Smooth muscle cell (in vitro differentiated cells): ENCODE measurements around the gene ZNF526. TPM values are rescaled to one million over a fixed set of nuclear protein-coding genes. Genes with fewer than 3 reads are reported as not detected.

Source experiments
- DNase-seq: peaks from one replicate; lab custom pipeline; 2025; ENCODE audit not compliant: unreplicated experiment; lab: John Stamatoyannopoulos, UW
- H2AFZ ChIP-seq: fragments of 200-600 bp; sonication (generic); 2 replicates; pipeline ENCODE4 v1.6.0; 2016; ENCODE audit warnings: antibody characterized with exemption, low read depth, mild to moderate bottlenecking
- H3F3A ChIP-seq: fragments of 200-600 bp; sonication (generic); 2 replicates; pipeline ENCODE4 v1.6.0; 2017; ENCODE audit warnings: antibody characterized with exemption, low read depth
- H3K27ac ChIP-seq: fragments of 200-600 bp; sonication (generic); 2 replicates; pipeline ENCODE4 v1.5.1; 2016; ENCODE audit warnings: low read depth, mild to moderate bottlenecking
- H3K27me3 ChIP-seq: fragments of 200-600 bp; sonication (generic); 2 replicates; pipeline ENCODE4 v1.6.1; 2016; ENCODE audit warnings: low read depth, mild to moderate bottlenecking
- H3K36me3 ChIP-seq: fragments of 200-600 bp; sonication (generic); 2 replicates; pipeline ENCODE4 v1.5.1; 2016; ENCODE audit warnings: low read depth
- H3K4me1 ChIP-seq: fragments of 200-600 bp; sonication (generic); 2 replicates; pipeline ENCODE4 v1.5.1; 2016; ENCODE audit warnings: low read depth
- H3K4me2 ChIP-seq: fragments of 200-600 bp; sonication (generic); 2 replicates; pipeline ENCODE4 v1.6.0; 2016; ENCODE audit warnings: mild to moderate bottlenecking
- H3K4me3 ChIP-seq: fragments of 200-600 bp; sonication (generic); 2 replicates; pipeline ENCODE4 v1.5.1; 2016; ENCODE audit warnings: mild to moderate bottlenecking
- H3K79me2 ChIP-seq: fragments of 200-600 bp; sonication (generic); 2 replicates; pipeline ENCODE4 v1.6.0; 2016; ENCODE audit warnings: low read depth, mild to moderate bottlenecking
- H3K9ac ChIP-seq: fragments of 200-600 bp; sonication (generic); 2 replicates; pipeline ENCODE4 v1.6.0; 2016; ENCODE audit warnings: low read depth
- H3K9me3 ChIP-seq: fragments of 200-600 bp; sonication (generic); replicated peaks from 2 replicates; pipeline ENCODE4 v1.5.1; 2016; ENCODE audit warnings: low read depth
- H4K20me1 ChIP-seq: fragments of 200-600 bp; sonication (generic); 2 replicates; pipeline ENCODE4 v1.6.0; 2016; ENCODE audit warnings: low read depth
- CTCF ChIP-seq: fragments of 200-600 bp; sonication (generic); IDR thresholded peaks from 2 replicates; pipeline ENCODE4 v1.5.1; 2017; ENCODE audit warnings: borderline replicate concordance, mild to moderate bottlenecking, antibody characterized with exemption; ENCODE audit not compliant: insufficient read depth, poor library complexity, severe bottlenecking
- WGBS: methylation state at CpG from one replicate; pipeline ENCODE4 v1.1.7; 2016; ENCODE audit warnings: low lambda C conversion rate; 5-methylcytosine and 5-hydroxymethylcytosine counted together
- polyA plus RNA-seq: library from polyadenylated mRNA; unstranded; fragments of >200 nt; fragmentation: Nextera tagmentation; extraction: Ambion mirVana; gene quantifications from 2 replicates; pipeline ENCODE4 v1.2.1, GENCODE V29; 2016
- total RNA-seq: library from RNA; depleted of rRNA; stranded (reverse); fragments of >200 nt; gene quantifications from 2 replicates; pipeline ENCODE4 v1.2.3, GENCODE V29; 2014

Gene ZNF526
- total and polyA plus RNA-seq, 2 experiments from 2014 or later, result 5.0 to 12.1 TPM

GRCh38 chr19:42248270-42249148 is 28.4 kb downstream of the ZNF526 start:
- Histone ChIP-seq H3K27ac (peak overlapping the region; percentile 68), H2AFZ (no peak overlapping the region), H3K4me1 (peaks cover 20% of the 10 kb centered on the region), H3F3A (peaks cover 32% of the 10 kb centered on the region), H4K20me1 (peaks cover 77% of the 10 kb centered on the region), H3K4me3 (no peak overlapping the region), H3K79me2 (peaks cover 47% of the 10 kb centered on the region), H3K4me2 (no peak overlapping the region), H3K9me3 (no peaks in the 10 kb centered on the region), H3K36me3 (no peaks in the 10 kb centered on the region), H3K27me3 (no peaks in the 10 kb centered on the region), H3K9ac (no peak overlapping the region)
- 97% methylated on average over 40 of the region's 41 CpGs for WGBS
- DNase-seq, result no peak
- TF ChIP-seq CTCF, result no peak

GRCh38 chr19:42249149-42249750 is 29.1 kb downstream of the ZNF526 start:
- no peak overlapping the region for H3K27ac ChIP-seq
- H3K4me3 ChIP-seq, result no peak overlapping the region
- H3K27me3 ChIP-seq, result no peaks in the 10 kb centered on the region
- H3K4me2 ChIP-seq, result no peak overlapping the region
- H3K79me2 ChIP-seq, result peaks cover 55% of the 10 kb centered on the region
- TF ChIP-seq CTCF, result no peak
- no peak for DNase-seq
- H2AFZ ChIP-seq, result no peak overlapping the region
- no peak overlapping the region for H3K9ac ChIP-seq
- no peaks in the 10 kb centered on the region for H3K36me3 ChIP-seq
- peaks cover 17% of the 10 kb centered on the region for H3K4me1 ChIP-seq
- peaks cover 78% of the 10 kb centered on the region for H4K20me1 ChIP-seq
- 97% methylated on average over 35 of the region's 36 CpGs for WGBS
- H3F3A ChIP-seq, result peaks cover 28% of the 10 kb centered on the region
- H3K9me3 ChIP-seq, result no peaks in the 10 kb centered on the region

- H3K36me3 ChIP-seq, result no peaks in the 10 kb centered on the region
- H3K27ac ChIP-seq, result peak overlapping the region; percentile 97
- H3K4me2 ChIP-seq, result no peak overlapping the region
- peaks cover 78% of the 10 kb centered on the region for H4K20me1 ChIP-seq
- peaks cover 27% of the 10 kb centered on the region for H3F3A ChIP-seq
- 88% methylated on average over 6 of the region's 6 CpGs for WGBS
- H3K4me3 ChIP-seq, result no peak overlapping the region
- DNase-seq, result no peak
- TF ChIP-seq CTCF, result no peak
- H3K9me3 ChIP-seq, result no peaks in the 10 kb centered on the region
- no peaks in the 10 kb centered on the region for H3K27me3 ChIP-seq
- no peak overlapping the region for H2AFZ ChIP-seq
- peaks cover 60% of the 10 kb centered on the region for H3K79me2 ChIP-seq
- no peak overlapping the region for H3K9ac ChIP-seq
- H3K4me1 ChIP-seq, result peaks cover 17% of the 10 kb centered on the region
Measured at GRCh38 chr19:42249769-42250168, 29.7 kb downstream of the ZNF526 start.
